HL-60 (cell line): ENCODE measurements around the gene SH3RF2.

Source experiments
- GABPA ChIP-seq: IDR thresholded peaks from 2 replicates; pipeline ENCODE4 v1.6.1; 2012; ENCODE audit warnings: low read depth
- POLR2AphosphoS5 ChIP-seq: IDR thresholded peaks from 2 replicates; pipeline ENCODE4 v1.6.1; 2012; ENCODE audit warnings: low read depth
- SPI1 ChIP-seq: IDR thresholded peaks from 2 replicates; pipeline ENCODE4 v1.6.1; 2012; ENCODE audit warnings: low read depth, mild to moderate bottlenecking, borderline replicate concordance
- TF ChIP-seq, protein P1 (sequence below): IDR thresholded peaks from one replicate; pipeline ENCODE4 v1.5.1; 2011; ENCODE audit warnings: low read length, control low read depth, inconsistent platforms; ENCODE audit not compliant: insufficient read depth
- TF ChIP-seq, protein P2 (sequence below): IDR thresholded peaks from 2 replicates; pipeline ENCODE4 v1.6.1; 2012; ENCODE audit warnings: low read depth; ENCODE audit not compliant: insufficient replicate concordance

DNA sequence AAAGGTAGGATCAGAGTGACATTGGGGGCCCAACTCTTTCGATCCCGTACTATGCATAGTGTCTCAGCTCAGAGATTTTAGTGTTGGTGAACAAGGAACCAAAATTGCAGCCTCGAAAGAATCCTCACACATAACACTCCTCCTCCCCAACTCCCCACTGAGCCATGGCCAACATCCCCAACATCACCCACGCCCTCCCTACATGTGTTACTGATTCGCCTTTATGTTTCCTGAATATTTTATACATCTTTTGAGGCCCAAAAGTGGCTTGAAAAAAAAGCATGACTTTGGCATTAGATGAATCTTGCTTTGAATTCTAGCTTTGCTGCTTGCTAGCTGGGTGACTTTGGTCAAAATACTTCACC is 123.8 kb downstream of the SH3RF2 start:
- TF ChIP-seq POLR2AphosphoS5, result no peak
- TF ChIP-seq, protein P1, sequence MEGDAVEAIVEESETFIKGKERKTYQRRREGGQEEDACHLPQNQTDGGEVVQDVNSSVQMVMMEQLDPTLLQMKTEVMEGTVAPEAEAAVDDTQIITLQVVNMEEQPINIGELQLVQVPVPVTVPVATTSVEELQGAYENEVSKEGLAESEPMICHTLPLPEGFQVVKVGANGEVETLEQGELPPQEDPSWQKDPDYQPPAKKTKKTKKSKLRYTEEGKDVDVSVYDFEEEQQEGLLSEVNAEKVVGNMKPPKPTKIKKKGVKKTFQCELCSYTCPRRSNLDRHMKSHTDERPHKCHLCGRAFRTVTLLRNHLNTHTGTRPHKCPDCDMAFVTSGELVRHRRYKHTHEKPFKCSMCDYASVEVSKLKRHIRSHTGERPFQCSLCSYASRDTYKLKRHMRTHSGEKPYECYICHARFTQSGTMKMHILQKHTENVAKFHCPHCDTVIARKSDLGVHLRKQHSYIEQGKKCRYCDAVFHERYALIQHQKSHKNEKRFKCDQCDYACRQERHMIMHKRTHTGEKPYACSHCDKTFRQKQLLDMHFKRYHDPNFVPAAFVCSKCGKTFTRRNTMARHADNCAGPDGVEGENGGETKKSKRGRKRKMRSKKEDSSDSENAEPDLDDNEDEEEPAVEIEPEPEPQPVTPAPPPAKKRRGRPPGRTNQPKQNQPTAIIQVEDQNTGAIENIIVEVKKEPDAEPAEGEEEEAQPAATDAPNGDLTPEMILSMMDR, result no peak
- TF ChIP-seq, protein P2, sequence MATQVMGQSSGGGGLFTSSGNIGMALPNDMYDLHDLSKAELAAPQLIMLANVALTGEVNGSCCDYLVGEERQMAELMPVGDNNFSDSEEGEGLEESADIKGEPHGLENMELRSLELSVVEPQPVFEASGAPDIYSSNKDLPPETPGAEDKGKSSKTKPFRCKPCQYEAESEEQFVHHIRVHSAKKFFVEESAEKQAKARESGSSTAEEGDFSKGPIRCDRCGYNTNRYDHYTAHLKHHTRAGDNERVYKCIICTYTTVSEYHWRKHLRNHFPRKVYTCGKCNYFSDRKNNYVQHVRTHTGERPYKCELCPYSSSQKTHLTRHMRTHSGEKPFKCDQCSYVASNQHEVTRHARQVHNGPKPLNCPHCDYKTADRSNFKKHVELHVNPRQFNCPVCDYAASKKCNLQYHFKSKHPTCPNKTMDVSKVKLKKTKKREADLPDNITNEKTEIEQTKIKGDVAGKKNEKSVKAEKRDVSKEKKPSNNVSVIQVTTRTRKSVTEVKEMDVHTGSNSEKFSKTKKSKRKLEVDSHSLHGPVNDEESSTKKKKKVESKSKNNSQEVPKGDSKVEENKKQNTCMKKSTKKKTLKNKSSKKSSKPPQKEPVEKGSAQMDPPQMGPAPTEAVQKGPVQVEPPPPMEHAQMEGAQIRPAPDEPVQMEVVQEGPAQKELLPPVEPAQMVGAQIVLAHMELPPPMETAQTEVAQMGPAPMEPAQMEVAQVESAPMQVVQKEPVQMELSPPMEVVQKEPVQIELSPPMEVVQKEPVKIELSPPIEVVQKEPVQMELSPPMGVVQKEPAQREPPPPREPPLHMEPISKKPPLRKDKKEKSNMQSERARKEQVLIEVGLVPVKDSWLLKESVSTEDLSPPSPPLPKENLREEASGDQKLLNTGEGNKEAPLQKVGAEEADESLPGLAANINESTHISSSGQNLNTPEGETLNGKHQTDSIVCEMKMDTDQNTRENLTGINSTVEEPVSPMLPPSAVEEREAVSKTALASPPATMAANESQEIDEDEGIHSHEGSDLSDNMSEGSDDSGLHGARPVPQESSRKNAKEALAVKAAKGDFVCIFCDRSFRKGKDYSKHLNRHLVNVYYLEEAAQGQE, result no peak
- no peak for TF ChIP-seq SPI1
- no peak for TF ChIP-seq GABPA
